ENCODE data around the gene ELFN2.

GRCh38 chr22:37331856-37332536 lies 95.3 kb downstream of the ELFN2 start:
- TF ChIP-seq CTCF (IDR thresholded peaks at IDR 0.05) (no peak), POLR2A (IDR thresholded peaks at IDR 0.05) (no peak)
